ENCODE data around the gene PKDCC. TPM values are rescaled to one million over a fixed set of nuclear protein-coding genes. Genes with fewer than 3 reads are reported as not detected.

Gene PKDCC
- total RNA-seq: 112 to 131 TPM (median 123 TPM) in 3 replicates

GRCh38 chr2:42047488-42048298 lies at the start of gene PKDCC:
Gene PKDCC, plus strand, starts transcription at chr2:42048021. Its CDS starts 179 bp downstream, at chr2:42048200.
- peak within 1 kb of the TSS; percentile 83 for H3K4me3 Mint-ChIP-seq
- peaks cover 2% of the 10 kb centered on the region for H3K36me3 Mint-ChIP-seq
- peak within 1 kb of the TSS; percentile 68 for H3K27ac Mint-ChIP-seq
- peaks cover 69% of the 10 kb centered on the region for H3K4me1 Mint-ChIP-seq
- peaks cover 7% of the 10 kb centered on the region for H3K27me3 Mint-ChIP-seq (ENCODE audit: low read depth)
- H3K9me3 Mint-ChIP-seq: no peaks in the 10 kb centered on the region
- no peak for TF ChIP-seq CTCF (IDR thresholded peaks at IDR 0.05; ENCODE audit: unreplicated experiment)
- DNase-seq (ENCODE audit: low spot score in 2 of 2, unreplicated experiment in 2 of 2): peak; percentile 67 to 81

GRCh38 chr2:41998186-41999127 lies 49.4 kb upstream of the PKDCC start:
- no peak for DNase-seq (ENCODE audit: low spot score in 2 of 2, unreplicated experiment in 2 of 2)
- Mint-ChIP-seq H3K4me3 (no peak overlapping the region), H3K27me3 (ENCODE audit: low read depth) (no peaks in the 10 kb centered on the region), H3K27ac (peak overlapping the region; percentile 95), H3K9me3 (peaks cover 4% of the 10 kb centered on the region), H3K36me3 (no peaks in the 10 kb centered on the region), H3K4me1 (peaks cover 44% of the 10 kb centered on the region)
- no peak for TF ChIP-seq CTCF (IDR thresholded peaks at IDR 0.05; ENCODE audit: unreplicated experiment)

- no peak for TF ChIP-seq CTCF (IDR thresholded peaks at IDR 0.05; ENCODE audit: unreplicated experiment)
- Mint-ChIP-seq H3K27me3 (ENCODE audit: low read depth) (no peaks in the 10 kb centered on the region), H3K36me3 (peaks cover 2% of the 10 kb centered on the region), H3K4me3 (no peak overlapping the region), H3K4me1 (peaks cover 44% of the 10 kb centered on the region), H3K27ac (peak overlapping the region; percentile 95), H3K9me3 (peaks cover 9% of the 10 kb centered on the region)
- DNase-seq (ENCODE audit: low spot score in 2 of 2, unreplicated experiment in 2 of 2): no peak
Observed at GRCh38 chr2:41999128-41999480, 48.7 kb upstream of the PKDCC start.

- no peak for DNase-seq (ENCODE audit: low spot score in 2 of 2, unreplicated experiment in 2 of 2)
- H3K27ac Mint-ChIP-seq: peak overlapping the region; percentile 41
- H3K4me1 Mint-ChIP-seq: peaks cover 44% of the 10 kb centered on the region
- H3K9me3 Mint-ChIP-seq: peaks cover 14% of the 10 kb centered on the region
- peaks cover 5% of the 10 kb centered on the region for H3K36me3 Mint-ChIP-seq
- TF ChIP-seq CTCF (IDR thresholded peaks at IDR 0.05; ENCODE audit: unreplicated experiment): no peak
- H3K27me3 Mint-ChIP-seq (ENCODE audit: low read depth): no peaks in the 10 kb centered on the region
- no peak overlapping the region for H3K4me3 Mint-ChIP-seq
Observed at GRCh38 chr2:41999592-42000281, 48.1 kb upstream of the PKDCC start.

GRCh38 chr2:42001711-42002201 lies 46.1 kb upstream of the PKDCC start:
- no peaks in the 10 kb centered on the region for H3K27me3 Mint-ChIP-seq (ENCODE audit: low read depth)
- peaks cover 5% of the 10 kb centered on the region for H3K36me3 Mint-ChIP-seq
- peaks cover 41% of the 10 kb centered on the region for H3K4me1 Mint-ChIP-seq
- no peak overlapping the region for H3K4me3 Mint-ChIP-seq
- no peak for TF ChIP-seq CTCF (IDR thresholded peaks at IDR 0.05; ENCODE audit: unreplicated experiment)
- peaks cover 20% of the 10 kb centered on the region for H3K9me3 Mint-ChIP-seq
- H3K27ac Mint-ChIP-seq: peak overlapping the region; percentile 68
- peak in 1 of 2 experiments; percentile 49 for DNase-seq (ENCODE audit: low spot score in 2 of 2, unreplicated experiment in 2 of 2)

Measured in mesothelial cell of epicardium (in vitro differentiated cells).